ENCODE results near the gene ATG13.

- TF ChIP-seq CTCF (IDR thresholded peaks at IDR 0.05) (no peak), POLR2A (IDR thresholded peaks at IDR 0.05) (no peak)
These were observed 17.8 kb upstream of the ATG13 start for GRCh38 chr11:46599340-46600193.

Measured in lower leg skin (tissue), 3 donors.